DOHH2 (cell line): ENCODE results near the gene GNL1.
"Not testable (repeated sequence)": the region's sequence is repeated elsewhere in the genome, so short reads cannot be mapped to it uniquely, and the experiment has no call there.

Source experiments
- CTCF ChIP-seq: fragments of 200-600 bp; sonication (generic); IDR thresholded peaks from one replicate; pipeline ENCODE4 v1.5.1; 2014; ENCODE audit warnings: antibody characterized with exemption, mild to moderate bottlenecking, low read depth, low read length; ENCODE audit not compliant: poor library complexity, severe bottlenecking
- EZH2phosphoT487 ChIP-seq: fragments of 200-600 bp; sonication (generic); IDR thresholded peaks from 2 replicates; pipeline ENCODE4 v1.6.1; 2017; ENCODE audit warnings: borderline replicate concordance, mild to moderate bottlenecking, antibody characterized with exemption, low read length, moderate library complexity, mixed read lengths

DNA sequence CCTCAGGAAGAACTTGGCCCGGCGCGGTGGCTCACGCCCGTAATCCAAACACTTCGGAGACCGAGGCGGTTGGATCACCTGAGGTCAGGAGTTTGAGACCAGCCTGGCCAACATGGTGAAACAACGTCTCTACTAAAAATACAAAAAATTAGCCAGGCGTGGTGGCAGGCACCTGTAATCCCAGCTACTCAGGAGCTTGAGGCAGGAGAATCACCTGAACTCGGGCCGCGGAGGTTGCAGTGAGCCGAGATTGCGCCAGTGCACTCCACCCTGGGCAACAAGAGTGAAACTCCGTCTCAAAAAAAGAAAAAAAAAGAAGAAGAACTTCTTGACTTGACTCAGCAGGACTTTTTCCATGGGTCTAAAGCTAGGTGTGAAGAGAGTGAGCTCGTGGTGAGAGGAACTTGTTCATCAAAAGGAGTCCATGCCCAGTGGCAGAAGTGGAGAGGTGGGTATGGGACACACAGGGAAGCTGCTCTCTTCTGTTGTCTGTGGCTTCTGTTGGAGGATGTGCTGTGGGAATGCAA lies 26.9 kb downstream of the GNL1 start:
- not testable (repeated sequence) for TF ChIP-seq CTCF, EZH2phosphoT487
